Measurements from ENCODE around the gene BEX4.
"Not testable (repeated sequence)": the region's sequence is repeated elsewhere in the genome, so short reads cannot be mapped to it uniquely, and the experiment has no call there.

BEX4 gene, protein sequence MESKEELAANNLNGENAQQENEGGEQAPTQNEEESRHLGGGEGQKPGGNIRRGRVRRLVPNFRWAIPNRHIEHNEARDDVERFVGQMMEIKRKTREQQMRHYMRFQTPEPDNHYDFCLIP

DNA sequence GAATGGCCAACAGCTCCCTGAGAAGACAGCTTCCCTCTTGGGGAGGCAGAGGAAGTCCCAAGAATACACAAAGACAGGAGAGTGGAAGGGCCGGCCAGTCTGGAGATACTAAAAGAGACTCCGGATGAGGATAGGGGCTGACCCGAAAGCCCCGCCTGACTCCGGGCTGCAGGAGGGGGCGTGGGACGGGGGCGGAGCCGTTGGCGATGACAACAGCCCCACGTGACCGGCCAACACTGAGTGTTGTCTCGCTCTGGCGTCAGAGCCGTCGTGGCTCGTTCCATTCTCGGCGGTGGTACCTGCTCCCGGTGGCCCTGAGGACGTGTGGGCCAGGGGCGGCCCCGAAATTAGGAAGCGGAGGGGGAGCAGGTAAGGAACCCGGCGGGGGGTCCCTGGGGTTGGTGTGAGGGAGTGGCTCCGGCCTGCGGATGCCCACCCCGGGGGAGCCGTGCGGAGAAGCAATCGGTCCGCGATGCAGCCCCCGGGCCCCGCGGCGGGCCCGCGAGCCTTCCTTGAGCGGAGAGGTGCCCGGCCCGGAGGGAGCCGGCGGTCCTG is at the start of gene BEX4:
Gene BEX4, plus strand, starts transcription at position 239 of the 555 bp plus-strand sequence. CDS start 1,046 bp downstream, outside the sequence.
- DNase-seq (ENCODE audit: low read depth in 1 of 2, low spot score in 1 of 2), result peak; percentile 49 to 67
- TF ChIP-seq JUND (IDR thresholded peaks at IDR 0.05; ENCODE audit: low read depth), result no peak
- in situ Hi-C loops (cut with HindIII; ENCODE audit: low pct_unique_long_range_greater_than_20kb, low sequenced_read_pairs), result no loop called here

DNA sequence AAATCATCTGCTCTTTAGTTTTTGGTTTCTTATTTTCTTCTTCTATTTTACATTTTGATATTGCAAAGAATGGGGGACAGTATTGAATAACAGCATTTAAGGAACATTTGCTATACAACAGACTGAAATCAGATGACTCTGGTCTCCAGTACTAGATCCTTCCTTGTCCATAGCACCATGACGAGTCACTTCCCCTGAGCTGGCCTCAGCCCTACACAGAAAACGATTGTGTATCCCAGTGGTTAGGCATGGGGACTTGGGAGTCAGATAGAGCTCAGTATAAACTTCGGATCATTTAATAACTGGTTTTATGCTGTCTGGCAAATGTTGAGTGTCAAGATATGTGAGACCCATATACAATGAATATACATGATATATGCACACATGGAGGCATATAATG is 44.7 kb upstream of the BEX4 start:
- DNase-seq (ENCODE audit: low read depth in 1 of 2, low spot score in 1 of 2), result no peak
- in situ Hi-C loops (cut with HindIII; ENCODE audit: low pct_unique_long_range_greater_than_20kb, low sequenced_read_pairs), result no loop called here
- no peak for TF ChIP-seq JUND (IDR thresholded peaks at IDR 0.05; ENCODE audit: low read depth)

DNA sequence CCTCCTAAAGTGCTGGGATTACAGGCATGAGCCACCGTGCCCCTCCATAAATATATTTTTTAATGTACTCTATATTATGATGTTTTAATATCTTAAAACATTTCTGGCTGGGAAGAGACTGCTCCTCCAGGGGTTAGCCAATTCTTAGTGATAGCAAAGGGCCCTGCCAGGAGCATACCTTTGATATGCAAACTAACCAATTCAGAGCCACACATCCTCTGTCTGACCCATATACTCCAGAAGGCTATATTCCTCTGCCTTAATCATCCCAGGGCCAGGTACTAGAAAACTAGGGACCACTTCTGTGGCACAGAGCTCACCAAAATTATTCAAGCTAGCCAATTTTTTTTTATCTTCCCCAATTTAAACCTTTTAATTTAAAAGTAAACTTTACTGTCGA is 43.6 kb upstream of the BEX4 start:
- in situ Hi-C loops (cut with HindIII; ENCODE audit: low pct_unique_long_range_greater_than_20kb, low sequenced_read_pairs), result no loop called here
- no peak for TF ChIP-seq JUND (IDR thresholded peaks at IDR 0.05; ENCODE audit: low read depth)
- DNase-seq (ENCODE audit: low read depth in 1 of 2, low spot score in 1 of 2), result no peak

DNA sequence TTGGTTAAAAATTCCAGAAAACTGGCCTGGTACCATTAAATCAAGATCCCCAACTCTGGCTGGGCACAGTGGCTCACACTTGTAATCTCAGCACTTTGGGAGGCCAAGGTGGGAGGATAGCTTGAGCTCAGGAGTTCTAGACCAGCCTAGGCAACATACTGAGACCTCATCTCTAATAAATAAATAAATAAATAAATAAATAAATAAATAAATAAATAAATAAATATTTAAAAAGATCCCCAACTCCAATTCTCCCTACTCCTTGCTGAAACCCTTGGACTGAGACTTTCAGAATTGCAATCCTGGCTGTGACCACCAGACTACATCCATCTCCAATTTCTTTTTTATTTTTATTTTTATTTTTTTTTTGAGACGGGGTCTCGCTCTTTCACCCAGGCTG is 39.7 kb upstream of the BEX4 start:
- in situ Hi-C loops (cut with HindIII; ENCODE audit: low pct_unique_long_range_greater_than_20kb, low sequenced_read_pairs), result not testable (repeated sequence)

DNA sequence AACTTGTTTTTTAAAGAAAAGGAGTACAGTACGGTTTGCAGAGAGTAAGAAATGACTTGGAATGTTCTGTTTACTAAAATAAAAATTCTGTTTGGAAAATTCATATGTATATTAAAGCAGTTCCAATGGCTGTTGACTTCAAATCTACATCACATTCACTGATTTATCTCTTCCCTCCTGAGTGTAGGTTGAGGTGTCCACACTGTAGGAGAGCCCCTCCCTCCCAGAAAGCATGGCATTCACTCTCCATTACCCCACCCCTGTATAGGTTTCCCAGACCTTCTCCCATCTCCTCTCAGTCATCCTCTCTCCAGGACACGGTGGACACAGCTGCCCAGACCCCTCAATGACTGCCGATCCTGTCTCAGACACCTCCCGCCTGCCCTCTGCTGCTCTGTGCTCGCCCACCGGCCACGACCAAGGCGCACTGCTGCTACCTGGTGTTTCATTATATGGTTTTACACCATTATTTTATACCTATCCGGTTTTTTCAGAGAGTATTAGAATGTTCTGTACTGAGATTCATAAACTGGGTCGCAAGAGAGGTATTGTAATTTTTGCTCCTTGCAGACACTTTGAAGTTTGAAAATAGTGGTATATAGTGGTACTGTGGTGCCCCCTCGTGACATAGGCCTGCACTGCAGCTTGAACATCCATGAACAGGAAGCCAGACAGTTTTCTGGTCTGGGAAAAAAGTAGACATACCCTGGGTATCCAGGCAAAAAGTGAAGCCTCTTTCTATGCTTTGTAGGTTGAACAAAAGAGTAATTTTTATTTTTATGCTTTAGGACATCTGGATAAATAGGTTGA is 38.8 kb upstream of the BEX4 start:
- in situ Hi-C loops (cut with HindIII; ENCODE audit: low pct_unique_long_range_greater_than_20kb, low sequenced_read_pairs), result no loop called here
- no peak for TF ChIP-seq JUND (IDR thresholded peaks at IDR 0.05; ENCODE audit: low read depth)
- peak; percentile 31 to 34 for DNase-seq (ENCODE audit: low read depth in 1 of 2, low spot score in 1 of 2)

More for the DNA sequence above, 39.7 kb upstream of the BEX4 start:
- DNase-seq (ENCODE audit: low read depth in 1 of 2, low spot score in 1 of 2), result not testable (repeated sequence)

DNA sequence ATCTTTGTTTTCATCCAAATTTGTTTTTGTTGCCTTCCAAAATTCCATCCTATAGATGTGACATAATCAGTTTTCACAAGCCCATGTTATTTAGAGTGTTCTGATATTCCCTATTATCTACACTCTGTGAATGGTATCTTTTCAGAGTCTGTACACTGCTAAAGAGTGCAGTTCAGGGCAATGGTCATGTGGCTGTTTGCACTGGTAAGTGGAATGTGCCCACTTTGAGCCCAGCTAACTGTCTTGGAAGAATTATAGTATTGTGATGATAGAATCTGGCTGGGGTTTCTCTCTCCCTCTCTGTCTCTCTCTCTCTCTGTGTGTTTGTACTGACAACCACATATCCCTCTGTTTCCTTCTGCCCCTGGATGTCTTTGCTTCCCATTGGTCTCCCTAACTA is 37.4 kb upstream of the BEX4 start:
- no peak for DNase-seq (ENCODE audit: low read depth in 1 of 2, low spot score in 1 of 2)
- in situ Hi-C loops (cut with HindIII; ENCODE audit: low pct_unique_long_range_greater_than_20kb, low sequenced_read_pairs), result no loop called here
- no peak for TF ChIP-seq JUND (IDR thresholded peaks at IDR 0.05; ENCODE audit: low read depth)

DNA sequence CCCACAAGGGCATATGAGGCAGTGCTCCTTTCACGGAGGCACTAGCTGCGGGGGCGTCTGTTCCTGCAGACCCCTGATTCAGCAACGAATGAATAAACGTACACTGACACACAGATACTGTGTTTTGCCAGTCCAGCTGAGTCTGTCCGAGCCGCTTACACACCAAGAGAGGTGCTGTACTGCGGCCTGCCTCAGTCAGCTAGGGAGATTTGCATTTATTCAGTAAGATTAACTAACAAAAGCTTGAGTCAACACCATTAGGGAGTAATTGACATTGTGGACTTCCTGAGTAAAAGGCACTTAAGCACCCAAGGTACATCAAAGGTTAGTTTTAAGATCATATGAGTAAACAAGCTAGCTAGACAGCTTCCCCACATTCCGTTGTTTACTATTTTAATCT is 31.0 kb upstream of the BEX4 start:
- TF ChIP-seq JUND (IDR thresholded peaks at IDR 0.05; ENCODE audit: low read depth), result no peak
- no peak for DNase-seq (ENCODE audit: low read depth in 1 of 2, low spot score in 1 of 2)
- in situ Hi-C loops (cut with HindIII; ENCODE audit: low pct_unique_long_range_greater_than_20kb, low sequenced_read_pairs), result no loop called here

DNA sequence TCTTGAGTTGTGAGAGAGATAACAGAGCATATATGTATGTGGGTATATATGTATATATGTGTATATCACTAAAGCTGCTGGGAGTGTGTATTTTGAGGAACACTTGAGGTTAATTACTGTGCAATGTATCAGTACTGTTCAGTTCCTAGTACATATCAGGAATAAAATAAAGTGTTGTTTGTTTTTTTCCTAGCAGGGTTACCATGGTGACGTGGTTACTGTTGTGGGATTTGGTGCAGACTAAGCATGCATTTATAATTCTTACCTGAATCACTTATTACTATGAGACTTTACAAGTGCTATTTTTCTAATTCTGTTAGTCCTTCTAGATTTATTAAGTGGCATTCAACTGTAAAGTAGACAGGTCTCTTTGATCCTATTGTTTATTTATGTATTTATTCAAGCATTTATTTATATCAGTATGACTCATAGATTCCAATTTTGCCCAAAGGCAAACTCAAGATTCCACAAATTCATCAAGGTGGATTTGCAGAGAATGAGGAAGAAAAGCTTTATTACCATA is 26.9 kb upstream of the BEX4 start:
- DNase-seq (ENCODE audit: low read depth in 1 of 2, low spot score in 1 of 2), result no peak
- in situ Hi-C loops (cut with HindIII; ENCODE audit: low pct_unique_long_range_greater_than_20kb, low sequenced_read_pairs), result no loop called here
- no peak for TF ChIP-seq JUND (IDR thresholded peaks at IDR 0.05; ENCODE audit: low read depth)

DNA sequence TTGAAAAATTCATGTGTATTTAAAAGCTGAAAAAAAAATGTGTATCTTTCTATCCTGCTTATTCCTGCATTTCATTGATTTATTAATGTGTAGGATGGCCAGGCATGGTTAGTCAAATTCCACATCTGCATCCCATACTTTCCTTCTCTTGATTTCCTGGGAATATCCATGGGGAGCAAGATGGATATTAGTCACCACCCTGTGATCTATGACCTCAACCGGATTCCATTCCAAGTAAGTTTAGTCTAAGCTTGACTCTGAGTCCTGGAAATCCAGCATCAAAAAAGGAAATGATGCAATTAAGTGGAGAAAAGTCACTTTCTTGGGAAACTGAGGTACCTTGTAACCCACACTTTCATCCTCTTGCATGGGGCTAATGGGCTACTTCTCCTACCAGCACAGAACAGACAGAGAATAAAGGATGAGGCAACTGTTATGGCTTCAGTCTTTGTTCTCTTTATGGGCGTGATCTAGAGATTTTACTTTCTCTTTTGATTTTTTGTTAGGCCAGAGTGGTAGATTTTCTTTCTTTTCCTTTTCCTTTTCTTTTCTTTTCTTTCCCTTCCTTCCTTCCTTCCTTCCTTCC is 17.1 kb upstream of the BEX4 start:
- DNase-seq (ENCODE audit: low read depth in 1 of 2, low spot score in 1 of 2), result no peak
- no peak for TF ChIP-seq JUND (IDR thresholded peaks at IDR 0.05; ENCODE audit: low read depth)
- in situ Hi-C loops (cut with HindIII; ENCODE audit: low pct_unique_long_range_greater_than_20kb, low sequenced_read_pairs), result no loop called here

DNA sequence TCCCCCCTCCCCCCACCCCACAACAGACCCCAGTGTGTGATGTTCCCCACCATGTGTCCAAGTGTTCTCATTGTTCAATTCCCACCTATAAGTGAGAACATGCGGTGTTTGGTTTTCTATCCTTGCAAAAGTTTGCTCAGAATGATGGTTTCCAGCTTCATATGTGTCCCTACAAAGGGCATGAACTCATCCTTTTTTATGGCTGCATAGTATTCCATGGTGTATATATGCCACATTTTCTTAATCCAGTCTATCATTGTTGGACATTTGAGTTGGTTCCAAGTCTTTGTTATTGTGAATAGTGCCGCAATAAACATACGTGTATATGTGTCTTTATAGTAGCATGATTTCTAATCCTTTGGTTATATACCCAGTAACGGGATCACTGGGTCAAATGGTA is 16.2 kb upstream of the BEX4 start:
- in situ Hi-C loops (cut with HindIII; ENCODE audit: low pct_unique_long_range_greater_than_20kb, low sequenced_read_pairs); DNase-seq (ENCODE audit: low read depth in 1 of 2, low spot score in 1 of 2): not testable (repeated sequence)

DNA sequence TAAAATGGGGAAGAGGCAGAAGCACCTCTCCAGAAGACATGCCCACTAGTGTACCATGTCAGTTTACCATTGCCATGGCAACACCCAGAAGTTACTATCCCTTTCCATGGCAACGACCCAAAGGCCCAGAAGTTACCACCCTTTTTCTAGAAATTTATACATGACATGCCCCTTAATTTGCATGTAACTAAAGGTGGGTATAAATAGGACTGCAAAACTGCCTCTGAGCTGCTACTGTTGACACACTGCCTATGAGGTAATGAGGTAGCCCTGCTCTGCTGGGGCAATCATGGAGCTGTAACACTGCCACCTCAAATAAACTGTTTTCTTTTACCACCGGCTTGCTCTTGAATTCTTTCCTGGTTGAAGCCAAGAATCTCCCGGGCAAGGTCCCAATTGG is 13.9 kb upstream of the BEX4 start:
- in situ Hi-C loops (cut with HindIII; ENCODE audit: low pct_unique_long_range_greater_than_20kb, low sequenced_read_pairs), result no loop called here
- DNase-seq (ENCODE audit: low read depth in 1 of 2, low spot score in 1 of 2), result no peak
- TF ChIP-seq JUND (IDR thresholded peaks at IDR 0.05; ENCODE audit: low read depth), result no peak

DNA sequence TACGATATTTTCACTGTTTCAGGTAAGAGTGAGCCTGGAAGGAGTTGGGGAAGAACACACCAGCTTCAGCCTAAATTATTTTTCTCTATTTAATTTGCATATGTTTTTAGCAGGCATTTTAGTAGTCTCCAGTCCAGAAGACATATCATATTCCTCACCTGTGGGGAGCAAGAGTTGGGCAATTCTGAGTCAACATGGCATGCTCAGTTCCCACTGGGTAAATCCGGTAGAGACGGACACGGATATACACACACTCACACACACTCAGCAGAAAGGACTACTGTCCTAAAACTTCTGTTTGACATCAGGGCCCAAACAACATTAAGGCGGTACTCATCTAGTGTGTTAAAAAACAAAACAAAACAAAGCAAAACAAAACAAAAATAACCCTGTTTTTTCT is 4.9 kb upstream of the BEX4 start:
- DNase-seq (ENCODE audit: low read depth in 1 of 2, low spot score in 1 of 2), result peak in 1 of 2 experiments; percentile 2
- in situ Hi-C loops (cut with HindIII; ENCODE audit: low pct_unique_long_range_greater_than_20kb, low sequenced_read_pairs), result no loop called here
- TF ChIP-seq JUND (IDR thresholded peaks at IDR 0.05; ENCODE audit: low read depth), result no peak
